Smooth muscle cell of bladder (primary cell): Measurements from ENCODE around the gene MRPL38. TPM values are rescaled to one million over a fixed set of nuclear protein-coding genes. Genes with fewer than 3 reads are reported as not detected.

Experiments
- total RNA-seq: library from RNA; depleted of rRNA; stranded (reverse); fragments of >200 nt; gene quantifications from 2 replicates; pipeline ENCODE4 v1.2.3, GENCODE V29; 2014

Gene MRPL38
- 21.4 and 21.9 TPM in 2 replicates for total RNA-seq

GRCh38 chr17:75904749-75905521, at the start of gene MRPL38:
MRPL38 (minus strand) TSS chr17:75904884; CDS start chr17:75904875, 9 bp downstream.

GRCh38 chr17:75940727-75941441, 36.2 kb upstream of the MRPL38 start, which contains the start of gene FBF1:
FBF1 (minus strand) TSS chr17:75941042; CDS start chr17:75938149, 2,893 bp downstream.

GRCh38 chr17:75896415-75897159, 8.1 kb downstream of the MRPL38 start, which contains the start of gene TRIM65:
TRIM65 (minus strand) TSS chr17:75896951; CDS start chr17:75896937, 14 bp downstream.

GRCh38 chr17:75878174-75878998, 26.3 kb downstream of the MRPL38 start, which contains the start of gene TRIM47:
TRIM47 (minus strand) TSS chr17:75878581; CDS start chr17:75878548, 33 bp downstream.

DNA sequence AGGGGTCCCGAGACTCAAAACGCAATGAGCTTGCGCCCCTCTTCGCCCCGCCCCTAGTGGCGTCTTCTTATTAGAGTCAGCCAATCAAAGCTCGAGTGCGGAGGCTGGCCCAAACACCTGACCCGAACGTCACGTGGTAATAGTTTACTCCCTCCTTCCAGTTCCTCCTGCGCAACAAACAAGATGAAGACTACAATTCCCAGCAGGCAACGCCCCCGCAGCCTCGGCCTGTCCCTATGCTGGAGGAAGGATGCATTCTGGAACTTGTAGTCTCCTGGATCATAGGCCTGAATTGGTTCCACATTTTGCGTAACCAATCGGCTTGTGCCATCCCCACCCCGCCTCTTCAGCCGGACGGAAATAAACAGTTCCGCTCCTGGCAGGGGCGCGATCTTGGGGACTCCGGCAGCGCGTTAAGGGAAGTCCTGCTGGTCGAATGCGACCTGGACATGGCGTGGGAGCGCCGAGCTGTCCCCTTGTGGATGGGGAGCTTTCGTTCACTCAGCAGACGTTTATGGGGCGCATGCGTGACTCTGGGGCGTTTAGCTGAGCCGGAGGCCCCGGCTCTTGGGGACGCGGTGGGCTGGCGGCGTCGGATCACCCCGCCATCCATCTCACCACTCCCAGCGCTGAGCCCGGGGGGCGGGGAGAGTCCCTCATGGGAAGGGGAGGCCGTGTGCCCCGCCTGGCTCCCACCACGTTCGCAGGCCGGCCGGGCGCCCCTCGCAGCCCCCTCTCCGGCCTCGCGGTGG, 49.2 kb downstream of the MRPL38 start, which contains the start of gene WBP2:
TSS of gene WBP2 (minus strand) at position 26 of the 752 bp plus-strand sequence. CDS start 38 bp downstream, outside the sequence.

Other genes with a start within 250 kb of the MRPL38 start
- gene RECQL5, start 237.7 kb downstream of the MRPL38 start, total RNA-seq: 14.6 and 19.6 TPM in 2 replicates
- 47.8 and 51.7 TPM in 2 replicates for gene SAP30BP, start 237.5 kb downstream of the MRPL38 start, total RNA-seq
- gene ITGB4, start 183.4 kb downstream of the MRPL38 start, total RNA-seq: 0.28 TPM in 2 replicates
- 43.2 and 49.0 TPM in 2 replicates for gene GALK1, start 139.7 kb downstream of the MRPL38 start, total RNA-seq
- 10.0 and 15.1 TPM in 2 replicates for gene UNK, start 120.1 kb downstream of the MRPL38 start, total RNA-seq
- 0.46 and 0.57 TPM in 2 replicates for gene UNC13D, start 60.5 kb downstream of the MRPL38 start, total RNA-seq
- 22.3 and 22.5 TPM in 2 replicates for gene WBP2, start 49.5 kb downstream of the MRPL38 start, total RNA-seq
- gene TRIM47, start 26.3 kb downstream of the MRPL38 start, total RNA-seq: 12.3 and 14.1 TPM in 2 replicates
- gene TRIM65, start 7.9 kb downstream of the MRPL38 start, total RNA-seq: 13.5 and 16.1 TPM in 2 replicates
- 8.8 and 15.0 TPM in 2 replicates for gene FBF1, start 36.2 kb upstream of the MRPL38 start, total RNA-seq
- 49.1 and 63.6 TPM in 2 replicates for gene ACOX1, start 74.3 kb upstream of the MRPL38 start, total RNA-seq
- gene TEN1, start 74.4 kb upstream of the MRPL38 start, total RNA-seq: 14.1 and 15.5 TPM in 2 replicates
- 0.71 and 0.92 TPM in 2 replicates for gene CDK3, start 96.0 kb upstream of the MRPL38 start, total RNA-seq
- gene EVPL, start 122.4 kb upstream of the MRPL38 start, total RNA-seq: under 0.01 TPM in 2 replicates
- 24.6 and 45.7 TPM in 2 replicates for gene SRP68, start 167.6 kb upstream of the MRPL38 start, total RNA-seq
- gene GALR2, start 169.9 kb upstream of the MRPL38 start, total RNA-seq: 0.14 TPM in 1 of 2 replicates, not detected in the other
- gene ZACN, start 174.3 kb upstream of the MRPL38 start, total RNA-seq: not detected in 2 replicates
- 78.6 and 82.0 TPM in 2 replicates for gene EXOC7, start 198.9 kb upstream of the MRPL38 start, total RNA-seq
- gene FOXJ1, start 236.4 kb upstream of the MRPL38 start, total RNA-seq: not detected in 2 replicates